Measurements from ENCODE around the gene NRAS. TPM values are rescaled to one million over a fixed set of nuclear protein-coding genes. Genes with fewer than 3 reads are reported as not detected.

The NRAS gene
- total and polyA plus RNA-seq, 2 donors (not counting 1 experiment from before 2014, with no cell fraction given): 31.0 to 62.3 TPM

DNA sequence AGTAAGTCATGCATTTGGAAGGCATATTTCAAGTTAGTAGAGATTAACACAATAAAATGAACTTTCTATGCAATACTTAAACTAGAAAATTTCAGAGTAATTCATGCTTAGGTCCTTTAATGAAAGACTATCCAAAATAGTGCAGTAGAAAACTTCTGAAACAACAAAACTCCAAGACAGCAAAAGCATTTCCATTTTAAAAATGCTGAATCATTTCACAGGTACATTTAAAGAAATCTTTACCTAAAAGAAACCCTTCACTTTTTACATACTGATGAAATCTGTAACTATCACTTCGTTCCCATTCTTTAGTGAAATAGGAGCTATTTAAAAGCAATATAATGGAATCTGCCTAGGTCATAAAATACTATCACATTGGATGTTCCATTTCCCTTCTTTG, 23.8 kb upstream of the NRAS start:
- Histone ChIP-seq H3K9me3 (ENCODE audit: control insufficient read depth, insufficient read depth, low read depth, low read length) (no peaks in the 10 kb centered on the region), H3K4me2 (ENCODE audit: extremely low read depth, insufficient read depth, low read length) (no peak overlapping the region), H3K4me3 (replicated peaks in 1 of 4; ENCODE audit: control extremely low read depth in 1 of 4, insufficient read depth in 1 of 4, low read depth in 3 of 4, low read length in 4 of 4) (no peak overlapping the region), H3K9ac (ENCODE audit: insufficient read depth, low read length) (no peak overlapping the region), H3K27ac (ENCODE audit: insufficient read depth, low read length) (no peak overlapping the region), H4K20me1 (ENCODE audit: control insufficient read depth, extremely low read depth, insufficient read depth, low read length) (no peaks in the 10 kb centered on the region), H3K79me2 (ENCODE audit: control insufficient read depth, insufficient read depth, low read length) (peaks cover 72% of the 10 kb centered on the region), H3K27me3 (ENCODE audit: control insufficient read depth, insufficient read depth, low read length) (no peaks in the 10 kb centered on the region), H3K36me3 (ENCODE audit: control insufficient read depth, insufficient read depth, low read length) (peaks cover 6% of the 10 kb centered on the region), H3K4me1 (ENCODE audit: control insufficient read depth, extremely low read depth, insufficient read depth, low read length) (no peaks in the 10 kb centered on the region), H2AFZ (ENCODE audit: low read length) (no peak overlapping the region)
- TF ChIP-seq EZH2 (IDR thresholded peaks at IDR 0.05; ENCODE audit: low read length, missing control alignments): no peak
- TF ChIP-seq, protein P1, sequence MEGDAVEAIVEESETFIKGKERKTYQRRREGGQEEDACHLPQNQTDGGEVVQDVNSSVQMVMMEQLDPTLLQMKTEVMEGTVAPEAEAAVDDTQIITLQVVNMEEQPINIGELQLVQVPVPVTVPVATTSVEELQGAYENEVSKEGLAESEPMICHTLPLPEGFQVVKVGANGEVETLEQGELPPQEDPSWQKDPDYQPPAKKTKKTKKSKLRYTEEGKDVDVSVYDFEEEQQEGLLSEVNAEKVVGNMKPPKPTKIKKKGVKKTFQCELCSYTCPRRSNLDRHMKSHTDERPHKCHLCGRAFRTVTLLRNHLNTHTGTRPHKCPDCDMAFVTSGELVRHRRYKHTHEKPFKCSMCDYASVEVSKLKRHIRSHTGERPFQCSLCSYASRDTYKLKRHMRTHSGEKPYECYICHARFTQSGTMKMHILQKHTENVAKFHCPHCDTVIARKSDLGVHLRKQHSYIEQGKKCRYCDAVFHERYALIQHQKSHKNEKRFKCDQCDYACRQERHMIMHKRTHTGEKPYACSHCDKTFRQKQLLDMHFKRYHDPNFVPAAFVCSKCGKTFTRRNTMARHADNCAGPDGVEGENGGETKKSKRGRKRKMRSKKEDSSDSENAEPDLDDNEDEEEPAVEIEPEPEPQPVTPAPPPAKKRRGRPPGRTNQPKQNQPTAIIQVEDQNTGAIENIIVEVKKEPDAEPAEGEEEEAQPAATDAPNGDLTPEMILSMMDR (conservative IDR thresholded peaks at IDR 0.05 in 1 of 2, IDR thresholded peaks at IDR 0.05 in 1 of 2; ENCODE audit: low read depth in 1 of 2, low read length in 2 of 2): no peak
- DNase-seq (ENCODE audit: low read depth in 2 of 2): no peak

DNA sequence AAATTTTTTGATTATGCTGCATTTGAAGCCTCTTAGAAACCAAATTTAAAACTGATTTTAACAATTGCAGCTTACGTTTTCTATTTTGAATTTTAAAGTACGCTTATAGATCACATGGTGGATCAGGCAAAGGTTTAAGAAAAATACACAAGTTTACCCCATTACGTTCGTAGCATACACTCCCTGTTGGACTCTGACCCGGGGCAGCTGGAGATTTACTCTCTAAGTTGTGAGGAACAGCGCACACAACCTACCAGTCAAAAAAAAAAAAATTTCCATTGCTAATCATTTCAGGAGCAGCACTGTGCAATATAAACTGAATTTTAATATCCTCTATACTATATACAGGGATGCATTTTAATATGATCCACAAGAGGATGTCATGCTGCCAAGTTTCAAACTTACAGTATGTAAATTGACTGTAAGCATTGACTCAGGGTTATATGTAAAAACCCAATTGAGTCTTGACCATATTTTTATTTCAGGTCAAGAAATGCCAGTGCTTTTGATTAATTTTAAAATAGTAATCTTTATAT, 20.8 kb upstream of the NRAS start:
- Histone ChIP-seq H3K9me3 (ENCODE audit: control insufficient read depth, insufficient read depth, low read depth, low read length) (no peaks in the 10 kb centered on the region), H3K4me1 (ENCODE audit: control insufficient read depth, extremely low read depth, insufficient read depth, low read length) (no peaks in the 10 kb centered on the region), H3K79me2 (ENCODE audit: control insufficient read depth, insufficient read depth, low read length) (peaks cover 42% of the 10 kb centered on the region), H3K27ac (ENCODE audit: insufficient read depth, low read length) (no peak overlapping the region), H3K36me3 (ENCODE audit: control insufficient read depth, insufficient read depth, low read length) (peaks cover 6% of the 10 kb centered on the region), H3K4me2 (ENCODE audit: extremely low read depth, insufficient read depth, low read length) (no peak overlapping the region), H3K9ac (ENCODE audit: insufficient read depth, low read length) (no peak overlapping the region), H2AFZ (ENCODE audit: low read length) (no peak overlapping the region), H3K27me3 (ENCODE audit: control insufficient read depth, insufficient read depth, low read length) (no peaks in the 10 kb centered on the region), H3K4me3 (replicated peaks in 1 of 4; ENCODE audit: control extremely low read depth in 1 of 4, insufficient read depth in 1 of 4, low read depth in 3 of 4, low read length in 4 of 4) (no peak overlapping the region), H4K20me1 (ENCODE audit: control insufficient read depth, extremely low read depth, insufficient read depth, low read length) (no peaks in the 10 kb centered on the region)
- no peak for DNase-seq (ENCODE audit: low read depth in 2 of 2)
- TF ChIP-seq, protein P1 (conservative IDR thresholded peaks at IDR 0.05 in 1 of 2, IDR thresholded peaks at IDR 0.05 in 1 of 2; ENCODE audit: low read depth in 1 of 2, low read length in 2 of 2): no peak
- TF ChIP-seq EZH2 (IDR thresholded peaks at IDR 0.05; ENCODE audit: low read length, missing control alignments): no peak

DNA sequence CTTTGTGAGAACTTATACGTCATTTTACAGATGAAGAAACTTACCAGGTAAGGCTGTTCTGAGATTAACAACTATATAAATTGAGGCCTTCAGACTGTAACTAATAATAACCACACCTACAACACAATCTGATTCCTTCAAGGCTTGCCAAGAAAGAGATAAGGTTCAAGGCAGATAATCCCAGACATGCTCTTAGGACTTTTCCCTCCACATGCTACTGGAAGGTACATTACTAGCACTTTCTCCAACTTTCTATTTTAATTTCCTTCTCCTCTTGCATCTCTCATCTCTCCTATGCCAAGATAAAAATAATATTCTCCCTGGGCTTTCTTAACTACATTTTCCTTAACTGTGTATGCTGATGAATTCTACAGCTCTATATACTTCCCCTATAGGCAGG, 18.9 kb upstream of the NRAS start:
- Histone ChIP-seq H3K4me1 (ENCODE audit: control insufficient read depth, extremely low read depth, insufficient read depth, low read length) (no peaks in the 10 kb centered on the region), H2AFZ (ENCODE audit: low read length) (no peak overlapping the region), H3K27me3 (ENCODE audit: control insufficient read depth, insufficient read depth, low read length) (no peaks in the 10 kb centered on the region), H3K4me2 (ENCODE audit: extremely low read depth, insufficient read depth, low read length) (no peak overlapping the region), H3K9me3 (ENCODE audit: control insufficient read depth, insufficient read depth, low read depth, low read length) (no peaks in the 10 kb centered on the region), H3K4me3 (replicated peaks in 1 of 4; ENCODE audit: control extremely low read depth in 1 of 4, insufficient read depth in 1 of 4, low read depth in 3 of 4, low read length in 4 of 4) (no peak overlapping the region), H3K9ac (ENCODE audit: insufficient read depth, low read length) (no peak overlapping the region), H3K36me3 (ENCODE audit: control insufficient read depth, insufficient read depth, low read length) (peaks cover 8% of the 10 kb centered on the region), H3K27ac (ENCODE audit: insufficient read depth, low read length) (no peak overlapping the region), H4K20me1 (ENCODE audit: control insufficient read depth, extremely low read depth, insufficient read depth, low read length) (no peaks in the 10 kb centered on the region), H3K79me2 (ENCODE audit: control insufficient read depth, insufficient read depth, low read length) (peaks cover 23% of the 10 kb centered on the region)
- TF ChIP-seq, protein P1 (conservative IDR thresholded peaks at IDR 0.05 in 1 of 2, IDR thresholded peaks at IDR 0.05 in 1 of 2; ENCODE audit: low read depth in 1 of 2, low read length in 2 of 2): no peak
- TF ChIP-seq EZH2 (IDR thresholded peaks at IDR 0.05; ENCODE audit: low read length, missing control alignments): no peak
- DNase-seq (ENCODE audit: low read depth in 2 of 2): no peak
